Fibroblast of skin of left biceps (primary cell): Measurements from ENCODE around the gene GIMAP6.
"Not testable (repeated sequence)": the region's sequence is repeated elsewhere in the genome, so short reads cannot be mapped to it uniquely, and the experiment has no call there.

Source experiments
- DNase-seq, 2 experiments: peaks; one replicate each; pipeline ENCODE4 v3.0.0-alpha.2; 2013; ENCODE audit warnings: low read depth in 2 of 2

GIMAP6 gene

GRCh38 chr7:150585199-150585598 lies 47.0 kb downstream of the GIMAP6 start:
- no peak for DNase-seq

- no peak for DNase-seq
Observed at GRCh38 chr7:150580638-150581394, 51.4 kb downstream of the GIMAP6 start.

- DNase-seq, result not testable (repeated sequence)
Observed at GRCh38 chr7:150579979-150580637, 52.1 kb downstream of the GIMAP6 start.
